HL-60 (cell line): ENCODE data around the gene PKDCC.

Source experiments
- DNase-seq, 2 experiments: peaks; one replicate each; pipeline ENCODE4 v3.0.0-alpha.2; 2010 to 2020; ENCODE audit warnings: low read depth in 1 of 2, low spot score in 1 of 2
- H3K27ac ChIP-seq: fragments of 250-450 bp; sonication (Bioruptor Pico); replicated peaks from 2 replicates; pipeline ENCODE4 v1.5.1; 2020; ENCODE audit warnings: mild to moderate bottlenecking, moderate library complexity
- H3K27me3 ChIP-seq: fragments of 250-450 bp; sonication (Bioruptor Pico); 2 replicates; pipeline ENCODE4 v1.5.1; 2021; ENCODE audit warnings: mild to moderate bottlenecking, moderate library complexity; ENCODE audit not compliant: insufficient read depth, poor library complexity, severe bottlenecking
- H3K4me3 ChIP-seq: replicated peaks from 2 replicates; pipeline ENCODE4 v1.5.1; 2011; ENCODE audit warnings: mild to moderate bottlenecking, control low read depth, low read length; ENCODE audit not compliant: insufficient read depth
- GABPA ChIP-seq: IDR thresholded peaks from 2 replicates; pipeline ENCODE4 v1.6.1; 2012; ENCODE audit warnings: low read depth
- POLR2AphosphoS5 ChIP-seq: IDR thresholded peaks from 2 replicates; pipeline ENCODE4 v1.6.1; 2012; ENCODE audit warnings: low read depth
- SPI1 ChIP-seq: IDR thresholded peaks from 2 replicates; pipeline ENCODE4 v1.6.1; 2012; ENCODE audit warnings: low read depth, mild to moderate bottlenecking, borderline replicate concordance
- TF ChIP-seq, protein P1 (sequence below): IDR thresholded peaks from one replicate; pipeline ENCODE4 v1.5.1; 2011; ENCODE audit warnings: low read length, control low read depth, inconsistent platforms; ENCODE audit not compliant: insufficient read depth
- TF ChIP-seq, protein P2 (sequence below): IDR thresholded peaks from 2 replicates; pipeline ENCODE4 v1.6.1; 2012; ENCODE audit warnings: low read depth; ENCODE audit not compliant: insufficient replicate concordance

Gene PKDCC

DNA sequence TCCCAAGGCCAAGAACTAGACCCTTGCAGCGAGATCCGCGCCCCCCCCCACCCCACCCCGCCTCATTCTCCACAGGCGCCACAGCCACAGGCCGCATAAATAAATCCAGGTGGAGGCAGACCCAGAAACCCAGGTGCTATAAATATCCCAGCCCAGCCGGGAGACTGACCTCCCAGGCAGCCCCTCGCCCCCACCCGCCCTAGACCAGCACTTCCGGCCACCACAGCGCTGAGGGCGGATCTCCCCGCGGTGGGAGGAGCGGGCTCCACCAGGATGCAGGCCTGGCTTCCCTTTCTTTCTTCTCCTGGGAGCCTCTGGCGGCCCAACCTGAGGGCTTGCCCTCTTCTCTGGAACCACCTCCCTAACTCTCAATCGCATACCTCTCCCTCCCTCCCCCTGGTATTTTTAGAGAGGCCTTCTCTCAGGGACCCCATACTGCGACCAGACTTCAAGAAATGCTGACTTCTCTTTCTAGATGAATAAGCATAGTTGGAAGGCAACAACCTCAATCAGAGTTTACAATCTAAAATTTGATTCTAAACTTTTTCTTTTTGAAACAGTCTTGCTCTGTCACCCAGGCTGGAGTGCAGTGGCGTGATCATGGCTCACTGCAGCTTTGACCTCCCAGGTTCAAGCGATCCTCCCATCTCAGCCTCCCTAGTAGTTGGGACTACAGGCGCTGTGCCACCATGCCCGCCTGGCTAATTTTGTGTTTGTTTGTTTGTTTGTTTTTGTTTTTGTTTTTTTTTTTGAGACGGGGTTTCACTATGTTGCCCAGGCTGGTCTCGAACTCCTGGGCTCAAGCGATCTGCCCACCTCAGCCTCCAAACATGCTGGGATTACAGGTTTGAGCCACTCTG lies 55.0 kb downstream of the PKDCC start:
- TF ChIP-seq GABPA (no peak), SPI1 (no peak), POLR2AphosphoS5 (no peak)
- TF ChIP-seq, protein P1, sequence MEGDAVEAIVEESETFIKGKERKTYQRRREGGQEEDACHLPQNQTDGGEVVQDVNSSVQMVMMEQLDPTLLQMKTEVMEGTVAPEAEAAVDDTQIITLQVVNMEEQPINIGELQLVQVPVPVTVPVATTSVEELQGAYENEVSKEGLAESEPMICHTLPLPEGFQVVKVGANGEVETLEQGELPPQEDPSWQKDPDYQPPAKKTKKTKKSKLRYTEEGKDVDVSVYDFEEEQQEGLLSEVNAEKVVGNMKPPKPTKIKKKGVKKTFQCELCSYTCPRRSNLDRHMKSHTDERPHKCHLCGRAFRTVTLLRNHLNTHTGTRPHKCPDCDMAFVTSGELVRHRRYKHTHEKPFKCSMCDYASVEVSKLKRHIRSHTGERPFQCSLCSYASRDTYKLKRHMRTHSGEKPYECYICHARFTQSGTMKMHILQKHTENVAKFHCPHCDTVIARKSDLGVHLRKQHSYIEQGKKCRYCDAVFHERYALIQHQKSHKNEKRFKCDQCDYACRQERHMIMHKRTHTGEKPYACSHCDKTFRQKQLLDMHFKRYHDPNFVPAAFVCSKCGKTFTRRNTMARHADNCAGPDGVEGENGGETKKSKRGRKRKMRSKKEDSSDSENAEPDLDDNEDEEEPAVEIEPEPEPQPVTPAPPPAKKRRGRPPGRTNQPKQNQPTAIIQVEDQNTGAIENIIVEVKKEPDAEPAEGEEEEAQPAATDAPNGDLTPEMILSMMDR = no peak
- TF ChIP-seq, protein P2, sequence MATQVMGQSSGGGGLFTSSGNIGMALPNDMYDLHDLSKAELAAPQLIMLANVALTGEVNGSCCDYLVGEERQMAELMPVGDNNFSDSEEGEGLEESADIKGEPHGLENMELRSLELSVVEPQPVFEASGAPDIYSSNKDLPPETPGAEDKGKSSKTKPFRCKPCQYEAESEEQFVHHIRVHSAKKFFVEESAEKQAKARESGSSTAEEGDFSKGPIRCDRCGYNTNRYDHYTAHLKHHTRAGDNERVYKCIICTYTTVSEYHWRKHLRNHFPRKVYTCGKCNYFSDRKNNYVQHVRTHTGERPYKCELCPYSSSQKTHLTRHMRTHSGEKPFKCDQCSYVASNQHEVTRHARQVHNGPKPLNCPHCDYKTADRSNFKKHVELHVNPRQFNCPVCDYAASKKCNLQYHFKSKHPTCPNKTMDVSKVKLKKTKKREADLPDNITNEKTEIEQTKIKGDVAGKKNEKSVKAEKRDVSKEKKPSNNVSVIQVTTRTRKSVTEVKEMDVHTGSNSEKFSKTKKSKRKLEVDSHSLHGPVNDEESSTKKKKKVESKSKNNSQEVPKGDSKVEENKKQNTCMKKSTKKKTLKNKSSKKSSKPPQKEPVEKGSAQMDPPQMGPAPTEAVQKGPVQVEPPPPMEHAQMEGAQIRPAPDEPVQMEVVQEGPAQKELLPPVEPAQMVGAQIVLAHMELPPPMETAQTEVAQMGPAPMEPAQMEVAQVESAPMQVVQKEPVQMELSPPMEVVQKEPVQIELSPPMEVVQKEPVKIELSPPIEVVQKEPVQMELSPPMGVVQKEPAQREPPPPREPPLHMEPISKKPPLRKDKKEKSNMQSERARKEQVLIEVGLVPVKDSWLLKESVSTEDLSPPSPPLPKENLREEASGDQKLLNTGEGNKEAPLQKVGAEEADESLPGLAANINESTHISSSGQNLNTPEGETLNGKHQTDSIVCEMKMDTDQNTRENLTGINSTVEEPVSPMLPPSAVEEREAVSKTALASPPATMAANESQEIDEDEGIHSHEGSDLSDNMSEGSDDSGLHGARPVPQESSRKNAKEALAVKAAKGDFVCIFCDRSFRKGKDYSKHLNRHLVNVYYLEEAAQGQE = no peak
- Histone ChIP-seq H3K27ac (no peak overlapping the region), H3K4me3 (no peak overlapping the region), H3K27me3 (peaks cover 8% of the 10 kb centered on the region)
- no peak for DNase-seq

- no peak overlapping the region for H3K27ac ChIP-seq
- DNase-seq = no peak
- H3K27me3 ChIP-seq = peaks cover 10% of the 10 kb centered on the region
- TF ChIP-seq, protein P1 = no peak
- TF ChIP-seq POLR2AphosphoS5 = no peak
- H3K4me3 ChIP-seq = no peak overlapping the region
Observed at GRCh38 chr2:42103829-42104228, 56.0 kb downstream of the PKDCC start.

DNA sequence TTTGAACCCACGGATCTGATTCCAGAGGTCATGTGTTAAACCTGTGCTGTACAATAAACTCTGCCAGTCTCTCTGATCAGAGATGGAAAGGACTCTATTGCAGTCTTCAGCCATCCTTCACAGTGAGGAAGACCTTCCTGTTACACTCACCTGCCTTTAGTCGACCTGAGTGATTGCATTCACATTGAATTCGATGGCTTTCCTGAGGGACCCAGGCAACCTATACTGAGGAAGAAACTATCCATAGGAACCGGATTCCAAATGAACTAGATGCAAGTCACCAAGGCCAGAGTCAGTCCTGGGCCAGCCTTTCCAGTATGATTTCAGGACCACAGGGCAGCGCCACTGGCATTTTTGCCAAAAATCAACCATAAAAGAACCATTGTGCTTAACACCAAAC lies 56.8 kb downstream of the PKDCC start:
- Histone ChIP-seq H3K27ac (no peak overlapping the region), H3K4me3 (no peak overlapping the region), H3K27me3 (peaks cover 10% of the 10 kb centered on the region)
- TF ChIP-seq SPI1 (no peak), POLR2AphosphoS5 (no peak), GABPA (no peak)
- TF ChIP-seq, protein P2 = no peak
- TF ChIP-seq, protein P1 = no peak
- DNase-seq = no peak
